HepG2 (cell line): ENCODE measurements around the gene TFEB. TPM values are rescaled to one million over a fixed set of nuclear protein-coding genes. Genes with fewer than 3 reads are reported as not detected.
A peak's percentile ranks its signal among the peaks of the same experiment; 100 is the strongest.

Experiments used
- CBX5 ChIP-seq: sonication (generic); formaldehyde crosslinking; IDR thresholded peaks from 2 replicates; pipeline ENCODE4 v1.4.0; 2020; ENCODE audit warnings: missing genetic modification reagents, borderline replicate concordance
- MEF2D ChIP-seq: sonication (generic); formaldehyde crosslinking; IDR thresholded peaks from 2 replicates; pipeline ENCODE4 v1.5.1; 2020; ENCODE audit warnings: mild to moderate bottlenecking, missing genetic modification reagents
- MYC ChIP-seq: sonication (generic); formaldehyde crosslinking; IDR thresholded peaks from 2 replicates; pipeline ENCODE4 v1.9.0; 2021; ENCODE audit warnings: missing genetic modification reagents, borderline replicate concordance
- NAIF1 ChIP-seq: sonication (generic); formaldehyde crosslinking; IDR thresholded peaks from 2 replicates; pipeline ENCODE4 v1.5.0; 2020; ENCODE audit warnings: mild to moderate bottlenecking, missing genetic modification reagents, borderline replicate concordance
- NBN ChIP-seq: fragments of 450-650 bp; conservative IDR thresholded peaks from 2 replicates; pipeline ENCODE4 v1.6.1; 2017
- PLRG1 ChIP-seq: fragments of 450-650 bp; conservative IDR thresholded peaks from 2 replicates; pipeline ENCODE4 v1.6.1; 2016
- PPARG ChIP-seq: conservative IDR thresholded peaks from 2 replicates; pipeline ENCODE4 v1.6.1; 2016; ENCODE audit warnings: missing biosample characterization, missing genetic modification reagents
- RBAK ChIP-seq: sonication (generic); formaldehyde crosslinking; IDR thresholded peaks from 2 replicates; pipeline ENCODE4 v1.5.1; 2020; ENCODE audit warnings: mild to moderate bottlenecking, missing genetic modification reagents
- RXRB ChIP-seq: IDR thresholded peaks from 2 replicates; pipeline ENCODE4 v1.6.1; 2016; ENCODE audit warnings: borderline replicate concordance, missing genetic modification reagents, missing compliant biosample characterization
- SAFB2 ChIP-seq: sonication (generic); formaldehyde crosslinking; IDR thresholded peaks from 2 replicates; pipeline ENCODE4 v1.5.1; 2020; ENCODE audit warnings: missing genetic modification reagents, low read depth, mild to moderate bottlenecking, borderline replicate concordance
- SMARCC2 ChIP-seq: fragments of 450-650 bp; IDR thresholded peaks from 2 replicates; pipeline ENCODE4 v1.6.1; 2017; ENCODE audit warnings: antibody characterized with exemption, mild to moderate bottlenecking
- SRSF1 ChIP-seq: fragments of 200-400 bp; formaldehyde crosslinking; optimal IDR thresholded peaks from 2 replicates; pipeline ENCODE3; 2017; ENCODE audit warnings: mild to moderate bottlenecking, low read depth, low read length, moderate library complexity
- ZFP36L1 ChIP-seq: sonication (generic); formaldehyde crosslinking; IDR thresholded peaks from 2 replicates; pipeline ENCODE4 v1.8.0; 2022; ENCODE audit warnings: mild to moderate bottlenecking, missing genetic modification reagents, moderate library complexity
- ZFP91 ChIP-seq: sonication (generic); formaldehyde crosslinking; IDR thresholded peaks from 2 replicates; pipeline ENCODE4 v1.9.0; 2022; ENCODE audit warnings: missing genetic modification reagents, mild to moderate bottlenecking, borderline replicate concordance
- ZNF282 ChIP-seq: fragments of 450-650 bp; IDR thresholded peaks from 2 replicates; pipeline ENCODE4 v1.6.1; 2018; ENCODE audit not compliant: partially characterized antibody
- ZNF335 ChIP-seq: sonication (generic); formaldehyde crosslinking; IDR thresholded peaks from 2 replicates; pipeline ENCODE4 v1.4.0; 2020; ENCODE audit warnings: missing genetic modification reagents
- ZNF33B ChIP-seq: sonication (generic); formaldehyde crosslinking; IDR thresholded peaks from 2 replicates; pipeline ENCODE4 v1.5.1; 2020; ENCODE audit warnings: mild to moderate bottlenecking, missing genetic modification reagents
- ZNF446 ChIP-seq: sonication (generic); formaldehyde crosslinking; IDR thresholded peaks from 2 replicates; pipeline ENCODE4 v1.5.0; 2020; ENCODE audit warnings: mild to moderate bottlenecking, missing genetic modification reagents
- ZNF484 ChIP-seq: sonication (generic); formaldehyde crosslinking; IDR thresholded peaks from 2 replicates; pipeline ENCODE4 v1.5.1; 2020; ENCODE audit warnings: mild to moderate bottlenecking, low read depth, missing genetic modification reagents, borderline replicate concordance
- ZNF670 ChIP-seq: sonication (generic); formaldehyde crosslinking; IDR thresholded peaks from 2 replicates; pipeline ENCODE4 v1.8.0; 2022; ENCODE audit warnings: mild to moderate bottlenecking, missing genetic modification reagents, borderline replicate concordance
- ZNF691 ChIP-seq: sonication (generic); formaldehyde crosslinking; IDR thresholded peaks from 2 replicates; pipeline ENCODE4 v1.4.0; 2020; ENCODE audit warnings: missing genetic modification reagents, low read depth, mild to moderate bottlenecking, borderline replicate concordance
- ZNF841 ChIP-seq: sonication (generic); formaldehyde crosslinking; IDR thresholded peaks from 2 replicates; pipeline ENCODE4 v1.8.1; 2023; ENCODE audit warnings: missing genetic modification reagents, borderline replicate concordance
- ZSCAN9 ChIP-seq: IDR thresholded peaks from 2 replicates; pipeline ENCODE4 v1.6.1; 2016; ENCODE audit warnings: borderline replicate concordance
- polyA plus RNA-seq, 8 experiments: library from polyadenylated mRNA; depleted of rRNA in 3 of 8; stranded (reverse) in 7 of 8; unstranded in 1 of 8; fragments of >200 nt; fragmentation: Illumina TruSeq in 4 of 8; extraction: Trizol in 4 of 8; gene quantifications; 2 replicates each; pipeline versions ENCODE4 v1.2.1 to v1.2.3, GENCODE V29; 2011 to 2016; ENCODE audit warnings: low read depth in 4 of 8, missing spikeins in 1 of 8, mixed read lengths in 1 of 8; ENCODE audit not compliant: insufficient read depth in 1 of 8
- total RNA-seq, 5 experiments: library from RNA; depleted of rRNA; stranded (reverse); fragments of >200 nt; fragmentation: Illumina TruSeq; extraction: Trizol; gene quantifications; 2 replicates each; pipeline ENCODE4 v1.2.3, GENCODE V29; 2016; ENCODE audit warnings: low read depth in 1 of 5
- TF ChIP-seq, protein P1 (sequence below): sonication (generic); formaldehyde crosslinking; IDR thresholded peaks from 2 replicates; pipeline ENCODE4; 2020; ENCODE audit warnings: missing genetic modification reagents, mild to moderate bottlenecking, borderline replicate concordance
- TF ChIP-seq, protein P2 (sequence below): sonication (generic); formaldehyde crosslinking; IDR thresholded peaks from 2 replicates; pipeline ENCODE4 v1.4.0; 2020; ENCODE audit warnings: low read depth, mild to moderate bottlenecking, missing genetic modification reagents

Gene TFEB
- total and polyA plus RNA-seq, 2 of the 13 experiments (the other 11 are each of a cell fraction or from before 2014, with no cell fraction given), result 13.3 to 18.7 TPM

DNA sequence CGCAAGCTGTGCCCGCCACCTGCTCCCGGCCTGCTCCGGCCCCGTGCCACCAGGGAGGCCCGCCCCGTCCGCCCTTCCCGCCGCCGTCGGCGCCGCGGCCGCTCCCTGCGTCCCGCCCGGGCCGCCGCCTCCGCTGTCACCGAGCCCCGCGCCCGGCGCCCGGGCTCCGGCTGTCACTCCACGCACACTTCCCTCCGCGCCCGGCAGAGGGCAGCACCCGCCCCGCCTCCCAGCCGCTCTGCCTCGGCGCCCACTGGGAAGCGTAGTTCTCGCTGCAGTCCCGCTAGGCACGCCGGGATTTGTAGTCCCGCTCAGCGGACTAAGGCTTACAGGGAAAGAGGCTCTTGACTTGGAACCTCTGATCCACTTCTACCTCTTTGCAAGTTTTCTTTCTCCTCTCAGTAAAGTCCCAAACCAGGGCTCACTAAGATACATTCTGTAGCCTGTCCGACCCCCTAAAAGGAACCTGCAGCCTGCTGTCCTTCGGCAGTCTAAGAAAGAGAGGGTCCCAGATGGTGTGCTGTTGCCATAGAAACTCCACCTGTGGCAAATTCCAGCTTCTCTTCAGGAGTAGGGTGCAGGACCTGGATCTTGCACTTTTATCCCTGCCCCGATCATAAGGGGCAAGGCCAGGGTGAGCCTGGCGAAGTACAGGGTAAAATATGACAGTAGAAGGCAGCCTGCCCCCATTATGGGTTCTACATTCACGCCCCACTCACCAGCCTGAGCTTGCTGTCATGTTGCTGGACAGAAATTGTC, at the start of gene TFEB (continued):
- TF ChIP-seq, protein P1, sequence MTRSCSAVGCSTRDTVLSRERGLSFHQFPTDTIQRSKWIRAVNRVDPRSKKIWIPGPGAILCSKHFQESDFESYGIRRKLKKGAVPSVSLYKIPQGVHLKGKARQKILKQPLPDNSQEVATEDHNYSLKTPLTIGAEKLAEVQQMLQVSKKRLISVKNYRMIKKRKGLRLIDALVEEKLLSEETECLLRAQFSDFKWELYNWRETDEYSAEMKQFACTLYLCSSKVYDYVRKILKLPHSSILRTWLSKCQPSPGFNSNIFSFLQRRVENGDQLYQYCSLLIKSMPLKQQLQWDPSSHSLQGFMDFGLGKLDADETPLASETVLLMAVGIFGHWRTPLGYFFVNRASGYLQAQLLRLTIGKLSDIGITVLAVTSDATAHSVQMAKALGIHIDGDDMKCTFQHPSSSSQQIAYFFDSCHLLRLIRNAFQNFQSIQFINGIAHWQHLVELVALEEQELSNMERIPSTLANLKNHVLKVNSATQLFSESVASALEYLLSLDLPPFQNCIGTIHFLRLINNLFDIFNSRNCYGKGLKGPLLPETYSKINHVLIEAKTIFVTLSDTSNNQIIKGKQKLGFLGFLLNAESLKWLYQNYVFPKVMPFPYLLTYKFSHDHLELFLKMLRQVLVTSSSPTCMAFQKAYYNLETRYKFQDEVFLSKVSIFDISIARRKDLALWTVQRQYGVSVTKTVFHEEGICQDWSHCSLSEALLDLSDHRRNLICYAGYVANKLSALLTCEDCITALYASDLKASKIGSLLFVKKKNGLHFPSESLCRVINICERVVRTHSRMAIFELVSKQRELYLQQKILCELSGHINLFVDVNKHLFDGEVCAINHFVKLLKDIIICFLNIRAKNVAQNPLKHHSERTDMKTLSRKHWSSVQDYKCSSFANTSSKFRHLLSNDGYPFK (CRISPR knock-in tag), result peak; percentile 40; the same call in 1 of the 2 replicates
- TF ChIP-seq, protein P2, sequence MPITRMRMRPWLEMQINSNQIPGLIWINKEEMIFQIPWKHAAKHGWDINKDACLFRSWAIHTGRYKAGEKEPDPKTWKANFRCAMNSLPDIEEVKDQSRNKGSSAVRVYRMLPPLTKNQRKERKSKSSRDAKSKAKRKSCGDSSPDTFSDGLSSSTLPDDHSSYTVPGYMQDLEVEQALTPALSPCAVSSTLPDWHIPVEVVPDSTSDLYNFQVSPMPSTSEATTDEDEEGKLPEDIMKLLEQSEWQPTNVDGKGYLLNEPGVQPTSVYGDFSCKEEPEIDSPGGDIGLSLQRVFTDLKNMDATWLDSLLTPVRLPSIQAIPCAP (CRISPR knock-in tag), result no peak
- TF ChIP-seq ZNF282, result no peak
- no peak for TF ChIP-seq ZNF484 (CRISPR knock-in tag)
- 0 out of 2 replicates have a peak, but pooled peaks have one; percentile 29 for TF ChIP-seq ZNF691 (CRISPR knock-in tag)
- no peak for TF ChIP-seq PLRG1
- TF ChIP-seq SAFB2 (CRISPR knock-in tag), result no peak
- TF ChIP-seq MEF2D, result no peak
- peak; percentile 76 for TF ChIP-seq ZFP91 (CRISPR knock-in tag)
- TF ChIP-seq ZNF670 (CRISPR knock-in tag), result no peak
- peak; percentile 70; the same call in 1 of the 2 replicates for TF ChIP-seq PPARG (CRISPR knock-in tag)
- TF ChIP-seq RBAK (CRISPR knock-in tag), result no peak
- 0 out of 2 replicates have a peak, but pooled peaks have one; percentile 49 for TF ChIP-seq ZSCAN9
- no peak for TF ChIP-seq NAIF1 (CRISPR knock-in tag)
- TF ChIP-seq CBX5 (CRISPR knock-in tag), result peak; percentile 95; the same call in 1 of the 2 replicates
- TF ChIP-seq ZNF841 (CRISPR knock-in tag), result no peak
- peak; percentile 56; the same call in 1 of the 2 replicates for TF ChIP-seq ZNF335 (CRISPR knock-in tag)
- peak; percentile 71 for TF ChIP-seq RXRB (CRISPR knock-in tag)
- peak; percentile 81 for TF ChIP-seq MYC (CRISPR knock-in tag)
- TF ChIP-seq ZFP36L1 (CRISPR knock-in tag), result no peak
- TF ChIP-seq ZNF33B (CRISPR knock-in tag), result 0 out of 2 replicates have a peak, but pooled peaks have one; percentile 67
- no peak for TF ChIP-seq ZNF446 (CRISPR knock-in tag)
- no peak for TF ChIP-seq SRSF1
- no peak for TF ChIP-seq NBN
- no peak for TF ChIP-seq SMARCC2
